ENCODE data around the gene BLOC1S1.
A peak's percentile ranks its signal among the peaks of the same experiment; 100 is the strongest.

The BLOC1S1 gene

DNA sequence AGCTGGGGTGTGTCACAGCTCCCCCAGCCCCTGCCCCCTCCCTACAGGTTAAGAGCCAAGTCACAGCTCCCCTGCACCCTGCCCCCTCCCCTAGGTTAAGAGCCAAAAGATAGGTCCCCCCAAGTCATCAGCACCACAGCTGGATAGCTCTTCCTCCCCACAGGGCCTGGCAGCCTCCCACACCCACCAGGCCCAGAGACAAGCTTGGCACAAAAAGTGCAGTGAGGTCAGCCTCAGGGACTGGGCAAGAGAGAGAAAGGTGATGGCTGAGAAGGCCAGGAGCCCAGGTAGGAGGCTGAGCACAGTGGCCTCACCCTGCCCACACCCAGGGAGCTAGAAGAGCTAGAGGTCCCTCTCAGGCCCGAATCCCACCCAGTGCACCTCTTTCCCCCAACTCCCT, 16.9 kb upstream of the BLOC1S1 start:
- in situ Hi-C loops (cut with MboI; ENCODE audit: low sequenced_read_pairs) = no loop called here
- H3K9me3 ChIP-seq = no peaks in the 10 kb centered on the region

GRCh38 chr12:55699471-55700055, 16.3 kb upstream of the BLOC1S1 start:
- in situ Hi-C loops (cut with MboI; ENCODE audit: low sequenced_read_pairs) = no loop called here
- Histone ChIP-seq H3K4me1 (no peaks in the 10 kb centered on the region), H3K4me3 (no peak overlapping the region), H3K27me3 (ENCODE audit: low read depth) (no peaks in the 10 kb centered on the region), H3K36me3 (replicated peaks) (no peaks in the 10 kb centered on the region), H3K9me3 (no peaks in the 10 kb centered on the region)
- no peak for DNase-seq (ENCODE audit: low spot score in 2 of 2)

More for the DNA sequence above, 16.9 kb upstream of the BLOC1S1 start:
- Histone ChIP-seq H3K36me3 (replicated peaks) (no peaks in the 10 kb centered on the region), H3K4me1 (no peaks in the 10 kb centered on the region), H3K27me3 (ENCODE audit: low read depth) (no peaks in the 10 kb centered on the region), H3K4me3 (no peak overlapping the region)
- no peak for DNase-seq (ENCODE audit: low spot score in 2 of 2)

- H3K4me1 ChIP-seq = no peaks in the 10 kb centered on the region
- DNase-seq (ENCODE audit: low spot score in 2 of 2) = no peak
- in situ Hi-C loops (cut with MboI; ENCODE audit: low sequenced_read_pairs) = no loop called here
- no peak overlapping the region for H3K4me3 ChIP-seq
- no peaks in the 10 kb centered on the region for H3K27me3 ChIP-seq (ENCODE audit: low read depth)
- no peaks in the 10 kb centered on the region for H3K36me3 ChIP-seq (replicated peaks)
- H3K9me3 ChIP-seq = no peaks in the 10 kb centered on the region
These were observed 15.4 kb upstream of the BLOC1S1 start for GRCh38 chr12:55700255-55701018.

DNA sequence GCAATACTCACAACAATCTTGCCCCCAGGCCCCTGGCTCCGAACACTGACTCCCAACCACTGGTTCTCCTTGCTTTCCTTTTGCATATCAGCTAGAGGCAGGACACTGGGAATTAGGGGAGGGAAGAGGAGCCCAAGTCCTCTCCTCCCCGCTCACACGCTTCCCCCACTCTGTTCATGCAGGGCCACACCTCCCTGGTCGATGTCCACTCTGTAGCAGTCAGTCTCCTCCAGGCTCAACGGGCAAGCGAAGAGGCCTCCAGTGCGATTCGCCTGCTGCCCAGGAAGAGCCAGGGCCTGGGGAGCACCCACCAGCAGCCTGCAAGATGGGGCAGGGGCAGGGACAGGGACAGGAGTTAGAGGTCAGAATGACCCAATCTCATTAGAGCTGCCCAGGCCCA, 13.0 kb upstream of the BLOC1S1 start:
- in situ Hi-C loops (cut with MboI; ENCODE audit: low sequenced_read_pairs) = no loop called here
- no peaks in the 10 kb centered on the region for H3K27me3 ChIP-seq (ENCODE audit: low read depth)
- peaks cover 9% of the 10 kb centered on the region for H3K4me1 ChIP-seq

DNA sequence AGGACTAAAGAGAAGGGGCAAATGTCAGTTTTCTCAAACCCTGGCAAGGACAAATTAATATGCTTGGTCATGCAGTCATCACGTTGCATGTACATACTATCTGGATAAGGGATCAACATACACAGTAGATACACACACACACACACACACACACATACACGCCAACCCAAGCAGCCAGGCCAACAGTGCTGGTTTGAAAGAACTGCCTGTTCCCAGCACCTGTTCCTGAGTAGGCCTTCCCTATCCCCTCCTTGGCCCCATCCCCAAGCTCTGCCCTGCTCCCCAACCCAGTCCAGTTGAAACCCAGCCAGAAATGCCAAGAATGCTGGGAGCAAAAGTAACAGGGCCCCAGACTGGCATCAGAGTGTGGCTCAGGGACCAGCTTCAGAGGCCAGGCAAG, 12.6 kb upstream of the BLOC1S1 start:
- no peaks in the 10 kb centered on the region for H3K36me3 ChIP-seq (replicated peaks)
- peaks cover 9% of the 10 kb centered on the region for H3K4me1 ChIP-seq
- peaks cover 3% of the 10 kb centered on the region; the same call in 1 of the 2 replicates for H3K27me3 ChIP-seq (ENCODE audit: low read depth)
- no peaks in the 10 kb centered on the region for H3K9me3 ChIP-seq
- DNase-seq (ENCODE audit: low spot score in 2 of 2) = no peak
- in situ Hi-C loops (cut with MboI; ENCODE audit: low sequenced_read_pairs) = no loop called here
- H3K4me3 ChIP-seq = no peak overlapping the region

More for the DNA sequence above, 13.0 kb upstream of the BLOC1S1 start:
- DNase-seq (ENCODE audit: low spot score in 2 of 2) = no peak
- no peaks in the 10 kb centered on the region for H3K9me3 ChIP-seq
- no peak overlapping the region for H3K4me3 ChIP-seq
- H3K36me3 ChIP-seq (replicated peaks) = no peaks in the 10 kb centered on the region

GRCh38 chr12:55703901-55704761, 11.7 kb upstream of the BLOC1S1 start:
- Histone ChIP-seq H3K36me3 (replicated peaks) (no peaks in the 10 kb centered on the region), H3K27me3 (ENCODE audit: low read depth) (peaks cover 12% of the 10 kb centered on the region), H3K4me3 (no peak overlapping the region), H3K9me3 (no peaks in the 10 kb centered on the region), H3K4me1 (peaks cover 9% of the 10 kb centered on the region)
- in situ Hi-C loops (cut with MboI; ENCODE audit: low sequenced_read_pairs) = no loop called here
- no peak for DNase-seq (ENCODE audit: low spot score in 2 of 2)

GRCh38 chr12:55704824-55705718, 10.8 kb upstream of the BLOC1S1 start:
- Histone ChIP-seq H3K9me3 (no peaks in the 10 kb centered on the region), H3K27me3 (ENCODE audit: low read depth) (peaks cover 20% of the 10 kb centered on the region), H3K4me1 (peaks cover 9% of the 10 kb centered on the region), H3K4me3 (no peak overlapping the region), H3K36me3 (replicated peaks) (no peaks in the 10 kb centered on the region)
- in situ Hi-C loops (cut with MboI; ENCODE audit: low sequenced_read_pairs) = no loop called here
- DNase-seq (ENCODE audit: low spot score in 2 of 2) = no peak

DNA sequence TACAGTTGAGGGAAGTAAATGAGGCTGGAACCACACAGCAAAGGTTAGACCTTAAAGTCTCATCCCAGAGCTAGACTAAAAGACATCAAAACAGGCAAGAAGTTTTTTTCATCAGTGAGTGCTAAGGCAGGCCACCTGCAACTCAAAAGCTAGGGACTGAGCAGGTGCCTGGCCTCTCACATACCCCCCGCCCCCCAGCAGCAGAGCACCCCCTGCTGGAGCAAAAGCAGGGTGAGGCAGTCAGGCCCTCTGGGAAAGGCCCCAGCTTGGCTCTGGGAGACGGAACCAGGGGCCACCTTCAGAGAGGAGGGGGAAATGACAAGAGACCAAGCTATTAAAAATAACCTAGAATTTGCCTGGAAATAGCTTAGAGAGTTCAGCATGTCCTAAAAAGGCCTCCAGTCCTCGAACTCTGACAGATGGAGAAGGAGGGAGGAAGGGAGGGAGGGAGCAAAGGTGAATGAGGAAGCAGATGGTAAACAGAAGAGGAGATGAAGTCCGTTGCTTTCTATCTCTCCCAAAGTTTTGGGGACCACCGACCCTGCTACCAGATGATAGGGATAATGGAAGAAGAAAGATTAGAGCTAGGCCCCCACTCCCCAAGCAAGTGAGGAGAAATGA, 10.0 kb upstream of the BLOC1S1 start:
- Histone ChIP-seq H3K27me3 (ENCODE audit: low read depth) (peaks cover 20% of the 10 kb centered on the region), H3K4me3 (no peak overlapping the region), H3K36me3 (replicated peaks) (no peaks in the 10 kb centered on the region), H3K4me1 (peaks cover 9% of the 10 kb centered on the region), H3K9me3 (no peaks in the 10 kb centered on the region)
- in situ Hi-C loops (cut with MboI; ENCODE audit: low sequenced_read_pairs) = no loop called here
- DNase-seq (ENCODE audit: low spot score in 2 of 2) = peak in 1 of 2 experiments; percentile 60

- Histone ChIP-seq H3K36me3 (replicated peaks) (no peaks in the 10 kb centered on the region), H3K4me3 (peak overlapping the region; percentile 55), H3K4me1 (peaks cover 9% of the 10 kb centered on the region), H3K27me3 (ENCODE audit: low read depth) (peaks cover 24% of the 10 kb centered on the region), H3K9me3 (no peaks in the 10 kb centered on the region)
- DNase-seq (ENCODE audit: low spot score in 2 of 2) = no peak
- in situ Hi-C loops (cut with MboI; ENCODE audit: low sequenced_read_pairs) = no loop called here
These were observed 9.2 kb upstream of the BLOC1S1 start for GRCh38 chr12:55706568-55707218.

DNA sequence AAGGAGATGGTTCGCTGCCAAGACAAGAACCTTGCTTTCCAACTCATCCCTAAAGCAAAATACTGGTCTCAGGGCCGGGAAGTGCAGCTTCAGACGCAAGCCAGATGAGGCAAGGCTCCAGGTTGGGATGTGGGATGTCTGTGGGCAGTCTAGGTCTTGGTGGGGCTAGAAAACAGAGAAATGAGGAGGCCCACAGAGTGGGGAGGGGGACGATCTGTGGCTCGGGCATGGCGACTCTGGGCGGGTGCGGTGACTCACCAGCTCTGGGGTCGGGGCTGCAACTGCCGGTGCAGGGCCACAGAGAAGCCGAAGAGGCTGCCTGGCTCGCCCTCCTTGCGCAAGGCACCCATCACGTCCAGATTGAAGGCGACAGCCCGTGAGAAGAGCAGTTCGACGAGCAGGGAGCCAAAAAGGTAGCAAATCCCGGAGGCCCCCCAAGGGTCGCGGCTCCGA, 8.6 kb upstream of the BLOC1S1 start:
- H3K4me1 ChIP-seq = peaks cover 9% of the 10 kb centered on the region
- DNase-seq (ENCODE audit: low spot score in 2 of 2) = peak in 1 of 2 experiments; percentile 55

DNA sequence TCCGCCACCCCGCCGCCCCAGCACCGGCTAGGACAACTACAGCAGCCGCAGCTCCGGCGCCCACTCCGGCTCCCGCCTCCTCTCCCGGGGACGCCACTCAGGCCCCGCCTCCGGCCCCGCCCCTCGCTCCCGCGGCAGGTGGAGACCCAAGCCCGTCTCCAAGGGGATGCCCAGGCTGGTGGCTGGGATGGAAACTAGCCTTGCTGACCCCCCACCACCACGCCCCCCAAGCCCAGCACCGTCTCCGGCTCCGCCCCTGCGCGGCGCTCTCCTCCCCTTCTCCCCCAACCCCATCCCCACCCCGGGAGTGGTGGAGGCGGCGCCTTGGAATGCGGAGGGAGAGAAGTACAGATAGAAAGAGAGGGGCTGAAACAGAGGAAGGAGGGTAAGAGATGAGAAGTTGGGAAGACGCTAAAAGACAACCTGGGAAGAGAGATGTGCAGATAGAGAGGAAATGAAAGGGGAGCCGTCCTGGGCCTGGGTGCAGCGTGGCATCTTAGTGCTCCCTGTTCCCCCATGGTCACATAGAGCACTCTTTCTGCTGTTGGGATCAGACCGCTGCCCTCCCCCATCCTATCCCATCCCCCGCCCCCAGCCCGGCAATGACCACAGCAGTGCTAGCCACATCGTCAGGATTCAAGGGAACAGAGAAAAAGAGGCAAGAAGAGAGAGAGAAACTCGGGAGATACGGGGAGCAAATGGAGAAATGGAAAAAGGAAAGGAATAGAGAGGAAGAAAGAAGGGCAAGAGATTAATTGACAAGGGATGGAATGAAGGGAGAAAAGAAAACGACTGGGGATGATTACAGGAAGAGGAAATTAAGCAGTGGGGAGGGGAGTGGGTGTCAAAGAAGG, 7.8 kb upstream of the BLOC1S1 start, which contains the start of gene ITGA7:
ITGA7 (minus strand) TSS at position 64 of the 854 bp plus-strand sequence. CDS start 222 bp downstream, outside the sequence.
- in situ Hi-C loops (cut with MboI; ENCODE audit: low sequenced_read_pairs) = no loop called here
- Histone ChIP-seq H3K36me3 (replicated peaks) (no peaks in the 10 kb centered on the region), H3K27me3 (ENCODE audit: low read depth) (peaks cover 25% of the 10 kb centered on the region), H3K9me3 (no peaks in the 10 kb centered on the region), H3K4me1 (peaks cover 9% of the 10 kb centered on the region), H3K4me3 (peak within 1 kb of the TSS; percentile 55)
- peak; percentile 67 to 94 for DNase-seq (ENCODE audit: low spot score in 2 of 2)

More for the DNA sequence above, 8.6 kb upstream of the BLOC1S1 start:
- Histone ChIP-seq H3K9me3 (no peaks in the 10 kb centered on the region), H3K36me3 (replicated peaks) (no peaks in the 10 kb centered on the region), H3K4me3 (peak overlapping the region; percentile 55), H3K27me3 (ENCODE audit: low read depth) (peaks cover 25% of the 10 kb centered on the region)
- in situ Hi-C loops (cut with MboI; ENCODE audit: low sequenced_read_pairs) = no loop called here
